Aorta (tissue), 5 donors: ENCODE measurements around the gene AGXT. TPM values are rescaled to one million over a fixed set of nuclear protein-coding genes. Genes with fewer than 3 reads are reported as not detected.
A peak's percentile ranks its signal among the peaks of the same experiment; 100 is the strongest.

ENCODE experiments used
- ATAC-seq: fragments of 200-7000 bp; cut with Tn5 transposase; one replicate; pipeline ENCODE4 v1.9.1; 2022; ENCODE audit warnings: moderate library complexity; ENCODE audit not compliant: low FRiP score
- DNase-seq, 2 donors: peaks; one replicate each; pipeline ENCODE4 v3.0.0-alpha.2; 2020
- H3K27ac ChIP-seq, 2 donors: one replicate each; pipeline ENCODE4 v1.5.1; 2013; ENCODE audit warnings: low read length in 2 of 2, mild to moderate bottlenecking in 2 of 2, moderate library complexity in 2 of 2, control low read depth in 1 of 2, inconsistent platforms in 1 of 2, low read depth in 1 of 2
- H3K27me3 ChIP-seq, 2 donors: one replicate each; pipeline ENCODE4 v1.6.1; 2013; ENCODE audit warnings: control low read depth in 1 of 2, low read length in 1 of 2, mild to moderate bottlenecking in 1 of 2, moderate library complexity in 1 of 2; ENCODE audit not compliant: insufficient read depth in 2 of 2, control insufficient read depth in 1 of 2
- H3K36me3 ChIP-seq, 2 donors: one replicate each; pipeline ENCODE4 v1.6.1; 2013; ENCODE audit warnings: control low read depth in 1 of 2, low read length in 1 of 2, mild to moderate bottlenecking in 1 of 2; ENCODE audit not compliant: insufficient read depth in 2 of 2, control insufficient read depth in 1 of 2
- H3K4me1 ChIP-seq, 2 donors: one replicate each; pipeline ENCODE4 v1.6.1; 2013; ENCODE audit warnings: low read length in 2 of 2, control low read depth in 1 of 2, mild to moderate bottlenecking in 1 of 2, moderate library complexity in 1 of 2; ENCODE audit not compliant: insufficient read depth in 2 of 2, control insufficient read depth in 1 of 2
- H3K4me3 ChIP-seq, 2 donors: one replicate each; pipeline ENCODE4 v1.5.1; 2013; ENCODE audit warnings: low read length in 2 of 2, control low read depth in 1 of 2, mild to moderate bottlenecking in 1 of 2
- H3K9me3 ChIP-seq: one replicate; pipeline ENCODE4 v1.6.1; 2013; ENCODE audit warnings: mild to moderate bottlenecking, low read length; ENCODE audit not compliant: control insufficient read depth
- WGBS, 2 donors: extraction: QIAGEN DNeasy Blood & Tissue Kit; methylation state at CpG; one replicate each; pipeline ENCODE4 v1.1.7; 2013; 5-methylcytosine and 5-hydroxymethylcytosine counted together
- intact Hi-C, 2 donors: fragments of 100-400 bp; cut with DNase I; formaldehyde crosslinking; loops; one replicate each; pipeline versions ENCODE4 v1.14.2 to v1.15.0; 2022
- polyA plus RNA-seq, 2 donors: library from polyadenylated mRNA; stranded (reverse); fragments of 200-250 nt; gene quantifications; one replicate each; pipeline ENCODE4 v1.2.3, GENCODE V29; 2013
- total RNA-seq, 2 donors: library from RNA; stranded (reverse); fragmentation: NEBNext Ultra II Directional; extraction: Animal tissue kit (Norgen Biotek cat#: 25700); gene quantifications; one replicate each; pipeline ENCODE4 v1.2.1, GENCODE V29; 2021
- donor health status: healthy with polysubstance abuse.
- donor health status: Bipolar disorder and iron deficiency.
- donor health status: DM: no; HTN: no; CAD: no.
- donor health status: DM: no; HTN: no; CAD: no.
- donor health status: DM: yes; HTN: yes; CAD: no.

AGXT gene
- total and polyA plus RNA-seq, 4 donors, result not detected

- peak; percentile 33 for ATAC-seq
- H3K9me3 ChIP-seq, result no peaks in the 10 kb centered on the region
- no peak overlapping the region for H3K27ac ChIP-seq
- no peaks in the 10 kb centered on the region for H3K4me1 ChIP-seq
- WGBS, 2 donors, result 77 to 79% methylated on average over 17 of the region's 17 CpGs
- no peaks in the 10 kb centered on the region for H3K27me3 ChIP-seq
- intact Hi-C loops, result no loop called here
- no peak overlapping the region for H3K4me3 ChIP-seq
- DNase-seq, result no peak
- no peaks in the 10 kb centered on the region for H3K36me3 ChIP-seq
Observed at GRCh38 chr2:240898108-240898730, 29.6 kb downstream of the AGXT start.

GRCh38 chr2:240898731-240899467 lies 30.3 kb downstream of the AGXT start:
- no peaks in the 10 kb centered on the region for H3K9me3 ChIP-seq
- DNase-seq (no peak), ATAC-seq (no peak)
- intact Hi-C loops, result no loop called here
- no peaks in the 10 kb centered on the region for H3K27me3 ChIP-seq
- H3K27ac ChIP-seq, result no peak overlapping the region
- no peaks in the 10 kb centered on the region for H3K4me1 ChIP-seq
- H3K36me3 ChIP-seq, result no peaks in the 10 kb centered on the region
- H3K4me3 ChIP-seq, result no peak overlapping the region
- 67 to 69% methylated on average over 23 of the region's 23 CpGs for WGBS, 2 donors

GRCh38 chr2:240899468-240899865 lies 30.8 kb downstream of the AGXT start:
- intact Hi-C loops, result no loop called here

GRCh38 chr2:240900141-240900860 lies 31.7 kb downstream of the AGXT start:
- no peak overlapping the region for H3K4me3 ChIP-seq
- no peaks in the 10 kb centered on the region for H3K36me3 ChIP-seq
- H3K4me1 ChIP-seq, result no peaks in the 10 kb centered on the region
- H3K27me3 ChIP-seq, result no peaks in the 10 kb centered on the region
- no peaks in the 10 kb centered on the region for H3K9me3 ChIP-seq
- DNase-seq, result no peak
- ATAC-seq, result no peak
- no peak overlapping the region for H3K27ac ChIP-seq
- intact Hi-C loops, result no loop called here
- WGBS, 2 donors, result 84 to 87% methylated on average over 27 of the region's 27 CpGs

More at GRCh38 chr2:240899468-240899865, 30.8 kb downstream of the AGXT start:
- Histone ChIP-seq H3K9me3 (no peaks in the 10 kb centered on the region), H3K27me3 (no peaks in the 10 kb centered on the region), H3K4me3 (no peak overlapping the region), H3K36me3 (no peaks in the 10 kb centered on the region), H3K27ac (no peak overlapping the region), H3K4me1 (no peaks in the 10 kb centered on the region)
- ATAC-seq, result no peak
- no peak for DNase-seq
- WGBS, 2 donors, result 86 to 91% methylated on average over 19 of the region's 19 CpGs

- ATAC-seq (no peak), DNase-seq (peak in 1 of 2 donors; percentile 27)
- Histone ChIP-seq H3K27me3 (no peaks in the 10 kb centered on the region), H3K4me1 (no peaks in the 10 kb centered on the region), H3K4me3 (no peak overlapping the region), H3K27ac (no peak overlapping the region), H3K9me3 (no peaks in the 10 kb centered on the region), H3K36me3 (no peaks in the 10 kb centered on the region)
- 77 to 84% methylated on average over 14 of the region's 14 CpGs for WGBS, 2 donors
- intact Hi-C loops, result no loop called here
Observed at GRCh38 chr2:240901986-240902614, 33.5 kb downstream of the AGXT start.

GRCh38 chr2:240902615-240903041 lies 34.0 kb downstream of the AGXT start:
- intact Hi-C loops, result no loop called here
- Histone ChIP-seq H3K4me3 (no peak overlapping the region), H3K27me3 (no peaks in the 10 kb centered on the region), H3K9me3 (no peaks in the 10 kb centered on the region), H3K4me1 (no peaks in the 10 kb centered on the region), H3K36me3 (no peaks in the 10 kb centered on the region), H3K27ac (no peak overlapping the region)
- no peak for ATAC-seq
- no peak for DNase-seq
- WGBS, 2 donors, result 48 to 74% methylated on average over 7 of the region's 7 CpGs

- WGBS, 2 donors, result 88 to 89% methylated on average over 33 to 34 of the region's 34 CpGs
- no peak overlapping the region for H3K4me3 ChIP-seq
- ATAC-seq (no peak), DNase-seq (peak in 1 of 2 donors; percentile 65)
- no peaks in the 10 kb centered on the region for H3K4me1 ChIP-seq
- H3K27me3 ChIP-seq, result no peaks in the 10 kb centered on the region
- H3K27ac ChIP-seq, result no peak overlapping the region
- intact Hi-C loops, result no loop called here
- no peaks in the 10 kb centered on the region for H3K9me3 ChIP-seq
- H3K36me3 ChIP-seq, result no peaks in the 10 kb centered on the region
Observed at GRCh38 chr2:240903191-240904060, 34.8 kb downstream of the AGXT start.
